GM19351 (cell line): ENCODE data around the gene RASIP1.
"Not testable (repeated sequence)": the region's sequence is repeated elsewhere in the genome, so short reads cannot be mapped to it uniquely, and the experiment has no call there.

Source experiments
- ATAC-seq: cut with Tn5 transposase; IDR thresholded peaks from one replicate; pipeline ENCODE4 v1.9.1; 2021; ENCODE audit warnings: mild to moderate bottlenecking, moderate library complexity; ENCODE audit not compliant: unreplicated experiment

Gene RASIP1

DNA sequence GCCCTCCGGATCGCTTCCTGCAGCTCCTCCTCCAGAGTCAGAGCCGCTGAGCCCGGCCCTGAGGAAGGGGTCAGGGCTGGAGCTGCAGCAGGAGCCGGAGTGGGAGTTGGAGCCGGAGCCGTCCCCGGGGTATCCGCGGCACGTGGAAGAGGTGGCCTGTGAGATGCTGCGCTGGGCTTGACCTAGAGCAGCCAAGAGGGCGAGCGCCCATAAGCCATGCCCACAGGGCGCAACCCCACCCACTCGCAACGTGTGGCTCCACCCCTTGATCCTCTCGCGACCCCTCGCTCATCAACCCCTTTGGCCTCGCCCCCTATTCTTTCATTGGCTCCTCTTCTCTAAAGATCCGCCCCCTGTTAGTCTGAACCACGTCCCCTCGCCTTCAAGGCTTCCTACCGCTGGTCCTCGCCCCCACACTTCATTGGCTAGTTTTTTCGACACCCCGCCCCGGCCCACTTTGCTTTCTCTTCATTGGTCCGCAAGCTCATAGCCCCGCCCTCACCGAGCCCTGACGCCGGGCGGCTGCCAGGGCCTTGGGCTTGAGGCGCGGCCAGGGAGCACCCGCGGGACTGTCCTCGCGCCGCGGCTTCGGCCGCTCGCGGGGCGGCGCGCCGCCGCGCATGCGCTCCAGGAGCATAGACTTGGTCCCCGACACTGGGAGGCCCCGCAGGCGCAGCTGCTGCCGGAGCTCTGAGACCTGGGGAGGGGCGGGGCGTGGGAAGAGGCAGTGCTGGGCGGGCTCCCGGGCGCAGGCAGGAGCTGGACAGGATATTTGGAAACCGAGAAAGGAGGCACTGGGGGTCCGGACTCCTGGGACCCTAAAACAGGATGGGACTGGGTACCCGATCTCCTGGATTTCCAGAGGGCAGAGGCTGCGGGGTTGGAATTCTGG, 26.3 kb downstream of the RASIP1 start:
- peak; percentile 89 for ATAC-seq

DNA sequence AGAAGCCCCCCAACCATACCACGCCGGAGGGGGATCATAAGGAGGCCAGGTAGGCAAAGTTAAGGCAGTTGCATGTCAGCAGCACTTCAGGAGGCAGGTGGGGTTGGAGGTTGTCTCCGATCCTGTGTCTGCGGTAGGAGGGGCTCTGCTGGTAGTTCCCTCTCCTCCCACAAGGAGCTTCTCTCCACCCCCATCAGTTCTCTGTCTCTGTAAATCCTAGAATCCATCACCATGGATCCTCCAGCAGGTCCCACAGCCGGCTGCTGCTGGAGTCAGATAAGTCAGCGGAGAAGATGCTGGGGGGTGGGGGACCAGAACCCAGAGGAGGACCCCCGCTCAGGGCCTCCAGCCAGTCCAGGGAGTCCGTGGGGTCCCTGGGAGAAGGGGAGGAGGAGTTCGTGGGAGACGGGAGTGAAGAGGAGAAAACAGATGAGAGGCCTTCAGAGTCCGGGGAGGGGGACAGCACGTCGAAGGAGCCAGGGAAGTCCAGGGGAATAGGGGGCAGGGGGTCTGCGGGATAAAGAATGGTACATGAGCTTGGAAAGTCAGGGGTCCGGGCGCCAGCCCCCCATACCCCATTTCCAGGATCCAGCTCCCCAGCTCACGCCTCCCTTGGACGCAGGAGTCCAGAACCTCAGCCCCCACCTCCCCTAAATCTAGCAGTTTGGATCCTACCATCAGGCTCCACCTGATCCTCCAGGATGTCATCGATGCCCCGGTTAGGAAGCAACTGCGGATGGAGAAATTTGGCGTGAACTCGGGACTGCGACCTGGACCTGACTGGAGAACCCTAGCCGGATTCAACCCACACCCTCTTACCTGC, 27.2 kb downstream of the RASIP1 start:
- ATAC-seq, result no peak

DNA sequence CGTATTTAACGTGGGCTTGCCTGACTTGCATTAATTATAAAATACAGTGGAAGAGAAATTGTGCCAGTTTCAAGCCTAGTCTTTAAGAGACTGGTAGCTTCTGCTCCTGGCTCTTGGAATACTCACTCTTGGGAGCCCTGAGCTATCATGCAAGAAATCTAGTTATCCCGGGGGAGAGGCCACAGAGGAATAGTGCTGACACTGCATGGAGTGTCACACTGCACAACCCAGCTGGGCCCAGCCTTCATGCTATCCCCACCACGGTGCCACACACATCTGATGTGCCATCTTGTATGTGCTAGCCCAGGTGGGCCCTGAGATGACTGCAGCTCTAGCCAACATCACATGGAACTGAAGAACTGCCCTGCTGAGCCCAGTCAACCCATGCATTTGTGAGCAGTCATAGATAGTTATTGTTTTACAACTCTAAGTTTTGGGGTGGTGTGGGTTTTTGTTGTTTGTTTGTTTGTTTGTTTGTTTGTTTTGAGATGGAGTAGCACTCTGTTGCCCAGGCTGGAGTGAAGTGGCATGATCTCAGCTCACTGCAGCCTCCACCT, 29.2 kb downstream of the RASIP1 start:
- ATAC-seq, result no peak

DNA sequence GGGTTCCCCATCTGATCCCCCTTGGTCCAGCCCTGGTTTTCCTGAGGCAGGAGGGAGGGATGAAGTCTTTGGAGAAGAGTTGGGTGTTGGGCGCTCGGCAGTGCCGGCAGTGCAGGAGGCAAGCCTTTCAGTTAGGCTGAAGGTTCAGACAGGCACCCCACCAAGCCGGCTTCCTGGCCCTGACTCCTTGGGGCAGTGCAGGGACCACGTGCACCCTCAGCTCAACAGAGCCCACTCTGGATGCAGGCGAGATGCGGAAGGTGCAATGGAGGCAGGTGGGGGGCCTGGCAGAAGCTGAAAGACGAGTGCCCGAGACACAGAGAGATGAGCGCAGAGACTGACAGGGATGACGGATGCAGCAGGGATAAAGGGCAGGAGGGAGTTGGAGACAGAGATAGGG, 31.9 kb downstream of the RASIP1 start:
- no peak for ATAC-seq

DNA sequence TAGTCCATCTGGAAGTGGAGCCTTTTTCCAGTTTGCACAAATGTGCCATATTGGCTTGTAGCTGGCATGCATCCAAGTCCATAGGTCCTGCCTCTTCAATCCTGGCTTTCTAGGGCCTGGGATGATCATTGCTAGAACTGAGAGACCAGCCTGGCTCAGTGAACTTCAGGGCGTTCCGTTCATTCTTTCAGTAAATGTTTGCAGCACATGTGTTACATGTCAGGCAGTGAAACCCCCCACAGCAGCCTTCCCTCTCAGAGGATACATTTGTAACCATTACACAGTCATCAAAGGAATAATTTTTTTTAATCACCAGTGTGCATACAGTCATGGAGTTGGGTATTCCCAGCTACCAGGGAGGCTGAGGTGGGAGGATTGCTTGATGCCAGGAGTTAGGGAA, 35.0 kb downstream of the RASIP1 start:
- no peak for ATAC-seq

DNA sequence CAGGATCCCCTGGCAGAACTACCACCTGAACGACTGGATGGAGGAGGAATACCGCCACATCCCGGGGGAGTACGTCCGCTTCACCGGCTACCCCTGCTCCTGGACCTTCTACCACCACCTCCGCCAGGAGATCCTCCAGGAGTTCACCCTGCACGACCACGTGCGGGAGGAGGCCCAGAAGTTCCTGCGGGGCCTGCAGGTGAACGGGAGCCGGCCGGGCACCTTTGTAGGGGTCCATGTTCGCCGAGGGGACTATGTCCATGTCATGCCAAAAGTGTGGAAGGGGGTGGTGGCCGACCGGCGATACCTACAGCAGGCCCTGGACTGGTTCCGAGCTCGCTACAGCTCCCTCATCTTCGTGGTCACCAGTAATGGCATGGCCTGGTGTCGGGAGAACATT, 37.1 kb downstream of the RASIP1 start:
- no peak for ATAC-seq

DNA sequence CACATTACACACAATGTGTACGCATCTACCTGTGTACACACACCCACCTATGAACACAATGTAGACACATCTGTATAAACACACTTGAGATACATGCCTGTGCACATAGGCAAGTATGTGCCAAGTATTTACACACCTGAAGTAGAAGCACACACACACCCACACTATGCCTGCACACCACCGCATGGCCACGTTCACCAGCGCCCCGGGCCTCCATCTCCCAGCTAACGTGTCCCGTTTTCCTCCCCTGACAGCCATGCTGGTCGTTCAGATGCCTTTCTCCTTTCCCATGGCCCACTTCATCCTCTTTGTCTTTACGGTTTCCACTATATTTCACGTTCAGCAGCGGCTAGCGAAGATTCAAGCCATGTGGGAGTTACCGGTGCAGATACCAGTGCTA, 37.7 kb downstream of the RASIP1 start:
- ATAC-seq, result no peak

DNA sequence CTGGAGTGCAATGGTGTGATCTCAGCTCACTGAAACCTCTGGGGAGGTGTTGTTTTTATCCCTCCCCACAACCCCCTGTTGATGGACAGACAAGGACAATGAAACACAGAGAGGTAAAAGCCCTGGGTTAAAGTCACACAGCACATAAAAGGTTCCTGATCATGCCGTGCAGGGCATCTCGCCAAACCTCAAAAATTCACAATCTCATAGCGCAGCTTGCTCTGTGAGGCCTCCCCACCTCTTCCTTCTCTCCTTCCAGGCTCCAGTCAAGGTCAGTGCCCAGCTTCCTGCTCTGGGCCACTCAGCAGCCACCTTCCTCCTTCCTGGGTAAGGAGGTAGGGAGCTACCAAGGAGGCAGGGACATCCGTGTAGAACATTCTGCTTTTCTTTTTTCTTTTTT, 42.4 kb downstream of the RASIP1 start:
- no peak for ATAC-seq

DNA sequence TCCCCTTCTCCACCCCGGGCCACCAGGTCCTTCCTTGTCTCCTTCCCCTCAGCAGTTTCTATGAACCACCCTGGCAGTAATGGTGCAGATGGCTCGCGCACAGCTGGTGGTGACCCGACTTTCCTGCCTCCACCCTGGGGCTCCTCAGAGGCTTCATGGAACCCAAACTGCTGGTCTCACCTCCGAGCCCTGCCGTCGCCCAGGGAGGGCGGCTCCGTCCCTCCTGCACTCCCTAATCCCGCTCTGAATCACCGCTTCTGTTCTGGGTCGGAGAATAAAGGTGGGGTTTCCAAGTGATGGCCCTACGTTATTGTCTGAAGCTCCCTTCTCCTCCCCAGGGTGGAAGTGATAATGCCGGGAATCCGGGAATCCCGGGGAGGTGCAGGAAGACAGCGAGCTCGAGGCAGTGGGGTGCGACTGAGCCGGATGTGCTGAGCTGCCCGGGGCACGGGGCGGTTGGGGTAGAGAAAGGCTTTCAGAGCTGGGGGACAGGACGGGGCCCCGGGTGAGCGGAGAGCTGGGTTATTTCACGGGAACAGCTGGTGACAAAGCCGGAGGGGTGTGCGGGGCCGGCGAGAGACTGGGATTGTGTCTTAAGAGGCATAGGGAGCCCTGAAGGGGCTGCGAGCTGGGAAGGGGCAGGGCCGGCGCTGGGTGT, 43.9 kb downstream of the RASIP1 start:
- no peak for ATAC-seq

DNA sequence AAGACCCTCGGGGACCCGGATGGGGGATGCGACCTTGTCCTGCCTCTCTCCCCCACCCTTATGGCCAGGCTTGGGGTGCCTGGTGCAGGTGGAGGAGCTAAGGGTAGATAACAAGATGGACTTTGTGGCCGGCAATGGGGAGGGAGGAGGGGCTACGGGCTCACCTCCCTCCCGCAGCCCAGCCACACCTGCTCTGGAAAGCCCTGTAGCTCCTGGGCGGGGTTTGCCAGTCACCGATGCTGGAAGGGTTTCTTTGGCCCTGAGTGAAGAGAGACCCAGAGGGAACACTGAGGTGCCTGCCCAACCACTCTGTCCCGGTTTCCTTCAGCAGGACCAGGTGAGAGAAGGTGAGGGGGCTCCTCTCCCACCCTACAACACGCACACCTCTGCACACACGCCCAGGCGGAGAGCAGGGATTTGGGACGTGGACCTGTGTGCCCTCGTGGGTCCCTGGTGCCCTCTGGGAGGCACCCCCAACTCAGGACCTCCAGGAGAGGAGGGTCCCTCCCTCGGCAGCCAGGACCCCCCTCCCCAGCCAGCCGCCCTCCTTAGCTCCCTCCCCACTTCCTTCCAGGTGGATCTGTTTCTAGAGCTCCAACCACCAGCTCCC, 44.6 kb downstream of the RASIP1 start, which contains the start of gene FUT2:
FUT2 (plus strand) TSS at position 229 of the 610 bp plus-strand sequence. CDS start 6,986 bp downstream, outside the sequence.
- ATAC-seq, result no peak

DNA sequence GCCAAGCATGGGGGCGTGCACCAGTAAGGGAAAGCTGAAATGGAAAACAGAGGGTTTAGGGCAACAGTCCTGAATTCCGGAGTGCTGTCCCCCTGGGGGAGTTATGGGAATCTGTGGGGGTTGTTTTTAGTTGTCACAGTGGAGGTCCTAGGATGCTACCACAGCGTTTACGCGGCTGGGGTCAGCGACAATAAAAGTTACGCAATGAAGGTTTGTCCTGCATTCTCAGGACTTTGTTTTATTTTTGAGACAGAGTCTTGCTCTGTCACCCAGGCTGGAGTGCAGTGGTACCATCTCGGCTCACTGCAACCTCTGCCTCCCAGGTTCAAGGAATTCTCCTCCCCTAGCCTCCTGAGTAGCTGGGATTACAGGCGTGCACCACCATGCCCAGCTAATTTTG, 46.8 kb downstream of the RASIP1 start:
- not testable (repeated sequence) for ATAC-seq

DNA sequence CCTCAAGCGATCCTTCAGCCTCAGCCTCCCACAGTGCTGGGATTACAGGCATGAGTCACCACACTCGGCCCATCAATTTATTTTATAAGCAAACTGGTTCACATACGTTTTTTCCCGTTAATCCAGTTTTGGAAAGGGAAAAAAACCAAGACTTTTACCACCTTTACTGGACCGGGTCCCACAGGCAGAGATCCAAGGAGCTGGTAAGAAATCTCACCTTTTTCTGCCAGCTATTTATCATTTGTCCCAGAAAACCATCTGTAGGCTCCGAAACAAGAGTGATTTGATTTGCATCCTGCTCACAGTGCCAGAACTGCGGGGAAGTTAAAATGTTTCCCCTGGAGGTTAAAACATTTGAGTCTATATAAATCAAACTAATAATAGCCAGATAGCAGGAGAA, 51.0 kb downstream of the RASIP1 start:
- ATAC-seq, result no peak

DNA sequence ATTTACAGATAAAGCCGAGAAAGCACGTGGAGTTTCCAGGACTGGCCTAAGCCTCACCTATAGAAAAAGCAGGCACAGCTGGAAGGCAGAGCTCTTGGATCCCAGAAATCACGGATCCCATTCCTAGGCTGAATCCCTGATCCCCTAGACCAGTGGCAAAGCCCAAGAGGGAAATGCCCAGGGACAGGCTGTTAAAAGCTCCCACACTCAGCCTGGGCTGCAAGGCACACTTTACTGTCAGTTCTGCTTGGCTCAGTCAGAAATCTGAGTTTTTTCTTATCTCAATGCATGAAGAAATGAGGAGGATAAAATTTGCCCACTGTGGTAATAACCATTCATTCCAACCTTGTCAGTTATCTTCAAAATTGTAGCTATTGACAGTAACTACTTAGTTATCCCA, 52.6 kb downstream of the RASIP1 start:
- ATAC-seq, result no peak

DNA sequence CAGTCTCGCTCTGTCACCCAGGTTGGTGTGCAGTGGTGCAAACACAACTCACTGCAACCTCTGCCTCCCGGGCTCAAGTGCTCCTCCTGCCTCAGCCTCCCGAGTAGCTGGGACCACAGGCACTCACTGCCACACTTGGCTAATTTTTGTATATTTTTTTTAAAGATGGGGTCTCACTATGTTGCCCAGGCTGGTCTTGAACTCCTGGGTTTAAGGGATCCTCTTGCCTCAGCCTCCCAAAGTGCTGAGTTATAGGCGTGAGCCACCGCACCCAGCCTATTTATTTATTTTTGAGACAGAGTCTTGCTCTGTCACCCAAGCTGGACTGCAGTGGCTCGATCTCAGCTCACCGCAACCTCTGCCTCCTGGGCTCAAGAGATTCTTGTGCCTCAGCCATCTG, 53.8 kb downstream of the RASIP1 start:
- ATAC-seq, result not testable (repeated sequence)

DNA sequence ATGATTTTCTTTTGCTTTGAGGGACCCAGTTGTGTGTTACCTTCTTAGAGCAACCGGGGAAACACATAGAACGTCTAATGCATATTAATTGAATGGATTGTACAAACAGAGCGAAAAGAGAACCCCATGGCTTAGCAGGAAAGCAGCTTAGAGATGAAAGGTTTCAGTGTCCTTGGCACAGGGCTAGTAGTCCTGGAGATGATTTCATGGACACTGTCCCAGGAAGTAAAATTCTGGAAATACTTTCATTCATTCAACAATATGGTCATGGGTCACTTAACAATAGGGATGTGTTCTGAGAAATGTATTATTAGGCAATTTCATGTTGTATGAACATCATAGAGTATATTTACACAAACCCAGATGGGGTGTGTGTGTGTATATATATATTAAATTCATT, 54.3 kb downstream of the RASIP1 start:
- no peak for ATAC-seq

DNA sequence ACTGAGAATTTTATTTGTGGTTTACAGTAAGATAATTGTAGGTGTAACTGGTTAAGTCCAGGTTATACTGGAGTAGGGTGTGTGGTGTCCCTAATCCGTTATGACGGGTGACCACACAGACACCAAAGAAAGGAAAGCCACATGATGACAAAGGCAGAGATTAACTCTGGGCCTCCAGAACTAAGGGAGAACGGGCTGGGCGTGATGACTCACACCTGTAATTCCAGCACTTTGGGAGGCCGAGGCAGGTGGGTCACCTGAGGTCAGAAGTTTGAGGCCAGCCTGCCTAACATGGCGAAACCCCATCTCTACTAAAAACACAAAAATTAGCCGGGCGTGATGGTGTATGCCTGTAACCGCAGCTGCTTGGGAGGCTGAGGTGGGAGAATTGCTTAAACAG, 54.8 kb downstream of the RASIP1 start:
- ATAC-seq, result no peak

DNA sequence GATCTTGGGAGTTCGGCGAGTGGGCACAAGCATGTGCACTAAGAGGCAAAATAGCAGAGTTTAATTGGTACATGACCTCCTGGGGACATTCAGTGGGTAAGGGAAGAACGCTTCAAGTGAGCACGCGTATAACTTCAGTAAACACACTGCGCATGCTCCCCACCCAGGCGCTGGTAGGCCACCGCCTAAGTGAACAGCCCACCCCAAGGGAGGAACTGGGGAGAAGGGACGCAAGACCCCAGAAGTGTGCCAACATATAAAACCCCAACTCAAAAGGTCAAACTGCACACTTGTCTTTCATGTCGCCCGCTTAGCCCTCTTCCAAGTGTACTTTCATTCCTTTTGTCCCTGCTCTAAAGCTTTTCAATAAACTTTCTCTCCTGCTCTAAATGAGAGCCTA, 57.1 kb downstream of the RASIP1 start:
- no peak for ATAC-seq

DNA sequence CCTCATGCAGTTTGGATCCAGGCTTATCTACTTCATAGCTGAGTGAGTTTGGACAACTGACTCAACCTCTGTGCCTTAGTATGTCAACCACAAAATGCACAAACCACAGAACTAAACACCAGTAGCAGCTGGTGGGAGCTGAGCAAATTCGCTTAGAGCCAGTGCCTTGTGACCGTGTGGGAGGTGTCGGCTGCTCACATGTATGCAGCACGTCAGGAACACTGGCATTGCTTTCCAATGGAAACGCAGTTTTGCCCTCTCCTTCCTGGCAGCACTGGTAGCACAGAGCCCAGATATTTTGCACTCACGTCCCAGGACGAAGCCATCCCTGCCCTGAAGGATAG, 59.3 kb downstream of the RASIP1 start:
- ATAC-seq, result no peak

DNA sequence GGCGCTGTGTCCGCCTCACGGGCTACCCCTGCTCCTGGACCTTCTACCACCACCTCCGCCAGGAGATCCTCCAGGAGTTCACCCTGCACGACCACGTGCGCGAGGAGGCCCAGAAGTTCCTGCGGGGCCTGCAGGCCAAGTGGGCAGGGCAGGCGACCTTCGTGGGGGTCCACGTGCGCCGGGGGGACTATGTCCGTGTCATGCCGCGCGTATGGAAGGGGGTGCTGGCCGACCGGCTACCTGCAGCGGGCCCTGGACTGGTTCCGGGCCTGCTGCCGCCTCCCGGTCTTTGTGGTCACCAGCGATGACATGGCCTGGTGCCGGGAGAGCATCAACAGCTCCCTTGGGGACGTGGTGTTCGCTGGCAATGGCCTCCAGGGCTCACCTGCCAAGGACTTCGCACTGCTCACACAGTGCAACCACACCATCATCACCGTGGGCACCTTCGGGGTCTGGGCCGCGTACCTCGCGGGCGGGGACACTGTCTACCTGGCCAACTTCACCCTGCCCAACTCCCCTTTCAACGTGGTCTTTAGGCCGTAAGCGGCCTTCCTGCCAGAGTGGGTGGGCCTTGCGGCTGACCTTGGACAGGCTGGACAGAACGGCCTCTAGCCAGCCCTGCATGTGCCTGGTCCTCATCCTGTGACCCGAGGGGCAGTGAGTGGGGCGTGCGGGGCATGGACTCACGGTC, 59.8 kb downstream of the RASIP1 start:
- no peak for ATAC-seq

DNA sequence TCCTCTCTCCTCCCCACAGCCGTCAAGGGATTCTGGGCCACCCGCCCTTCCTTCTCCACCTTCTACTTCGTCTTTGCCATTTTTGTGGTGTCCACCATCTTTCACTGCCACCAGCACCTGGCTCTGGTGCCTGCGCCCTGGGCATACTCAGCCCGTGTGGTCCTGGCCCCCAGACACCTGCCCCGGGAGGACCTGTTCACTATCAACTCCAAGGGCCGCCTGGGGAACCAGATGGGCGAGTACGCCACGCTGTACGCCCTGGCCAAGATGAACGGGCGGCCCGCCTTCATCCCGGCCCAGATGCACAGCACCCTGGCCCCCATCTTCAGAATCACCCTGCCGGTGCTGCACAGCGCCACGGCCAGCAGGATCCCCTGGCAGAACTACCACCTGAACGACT, 60.4 kb downstream of the RASIP1 start:
- not testable (repeated sequence) for ATAC-seq
